Stimulated activated effector memory CD8-positive, alpha-beta T cell treated with anti-CD3 and anti-CD28 coated beads, Interleukin-12 subunit alpha, Interleukin-12 subunit beta, amount 100 ng/mL, for 72 hours (primary cell): Measurements from ENCODE around the gene LCN6.
"Not testable (repeated sequence)": the region's sequence is repeated elsewhere in the genome, so short reads cannot be mapped to it uniquely, and the experiment has no call there.

Experiments
- ATAC-seq: fragments of 150-1000 bp; cut with Tn5 transposase; 2 replicates; pipeline ENCODE4 v1.10.0; 2021
- DNase-seq, 2 donors: peaks; one replicate each; pipeline ENCODE4 v3.0.0; 2021 to 2022; ENCODE audit warnings: low spot score in 2 of 2
- H3K27ac Mint-ChIP-seq: one replicate; pipeline ENCODE4 v1.8.0; 2022; ENCODE audit warnings: mild to moderate bottlenecking, mixed read lengths
- H3K36me3 Mint-ChIP-seq: one replicate; pipeline ENCODE4 v1.8.0; 2022; ENCODE audit warnings: mild to moderate bottlenecking, mixed read lengths
- H3K4me1 Mint-ChIP-seq: one replicate; pipeline ENCODE4 v1.8.0; 2022; ENCODE audit warnings: mixed read lengths
- H3K4me3 Mint-ChIP-seq: one replicate; pipeline ENCODE4 v1.8.0; 2022; ENCODE audit warnings: mild to moderate bottlenecking, mixed read lengths
- H3K9me3 Mint-ChIP-seq: one replicate; pipeline ENCODE4 v1.8.0; 2022; ENCODE audit warnings: mixed read lengths

Gene LCN6

GRCh38 chr9:136786983-136787382, 38.7 kb upstream of the LCN6 start:
- H3K4me3 Mint-ChIP-seq, H3K36me3 Mint-ChIP-seq, H3K27ac Mint-ChIP-seq, ATAC-seq, DNase-seq, H3K9me3 Mint-ChIP-seq: not testable (repeated sequence)
- H3K4me1 Mint-ChIP-seq, result peaks cover 27% of the 10 kb centered on the region

DNA sequence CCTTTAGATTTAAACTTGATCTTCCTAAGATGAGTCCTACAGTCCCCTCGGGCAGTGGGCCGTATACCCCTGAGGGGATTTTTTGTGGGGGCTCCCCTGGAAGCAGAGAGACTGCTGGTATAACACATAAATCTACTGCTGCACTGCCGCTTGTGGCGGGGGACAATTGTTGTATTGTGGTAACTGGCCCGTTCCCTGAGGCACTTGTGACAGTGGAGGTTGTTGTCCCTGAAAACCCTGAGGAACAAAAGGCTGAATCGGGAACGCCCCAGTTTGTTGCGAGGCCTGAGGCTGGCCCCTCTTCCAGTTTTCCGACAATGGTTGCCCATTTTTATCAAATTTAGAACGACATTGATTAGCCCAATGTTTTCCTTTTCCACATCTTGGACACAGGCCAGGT, 38.1 kb upstream of the LCN6 start:
- H3K27ac Mint-ChIP-seq, result no peak overlapping the region
- peaks cover 24% of the 10 kb centered on the region for H3K4me1 Mint-ChIP-seq
- no peaks in the 10 kb centered on the region for H3K9me3 Mint-ChIP-seq
- no peak for ATAC-seq
- H3K36me3 Mint-ChIP-seq, result no peaks in the 10 kb centered on the region
- no peak for DNase-seq
- H3K4me3 Mint-ChIP-seq, result no peak overlapping the region

GRCh38 chr9:136785565-136786355, 37.4 kb upstream of the LCN6 start:
- H3K4me3 Mint-ChIP-seq, DNase-seq, ATAC-seq, H3K27ac Mint-ChIP-seq, H3K9me3 Mint-ChIP-seq, H3K36me3 Mint-ChIP-seq: not testable (repeated sequence)
- peaks cover 24% of the 10 kb centered on the region for H3K4me1 Mint-ChIP-seq

GRCh38 chr9:136784997-136785361, 36.7 kb upstream of the LCN6 start:
- Mint-ChIP-seq H3K9me3 (no peaks in the 10 kb centered on the region), H3K36me3 (no peaks in the 10 kb centered on the region), H3K27ac (peak overlapping the region; percentile 38), H3K4me1 (peaks cover 24% of the 10 kb centered on the region), H3K4me3 (no peak overlapping the region)
- no peak for DNase-seq
- ATAC-seq, result peak; percentile 70

- no peak for DNase-seq
- H3K9me3 Mint-ChIP-seq, result no peaks in the 10 kb centered on the region
- peaks cover 24% of the 10 kb centered on the region for H3K4me1 Mint-ChIP-seq
- H3K36me3 Mint-ChIP-seq, result no peaks in the 10 kb centered on the region
- peak overlapping the region; percentile 38 for H3K27ac Mint-ChIP-seq
- no peak overlapping the region for H3K4me3 Mint-ChIP-seq
- ATAC-seq, result no peak
These were observed 36.1 kb upstream of the LCN6 start for GRCh38 chr9:136784249-136784996.

DNA sequence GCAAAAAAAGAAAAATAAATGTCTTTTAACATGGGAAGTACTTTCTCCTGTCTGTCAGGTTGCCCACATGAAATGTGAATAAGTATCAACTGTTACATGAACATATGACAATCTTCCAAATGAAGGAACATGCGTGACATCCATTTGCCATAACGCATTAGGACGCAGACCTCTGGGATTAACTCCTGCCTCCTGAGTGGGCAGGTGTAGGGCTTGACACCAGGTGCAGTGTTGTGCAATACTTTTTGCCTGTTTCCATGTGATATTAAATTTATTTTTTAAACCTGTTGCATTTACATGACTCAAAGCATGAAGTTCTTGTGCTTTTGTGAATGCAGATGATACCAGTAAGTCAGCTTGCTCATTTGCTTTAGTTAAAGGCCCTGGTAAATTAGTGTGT, 34.1 kb upstream of the LCN6 start:
- no peak overlapping the region for H3K4me3 Mint-ChIP-seq
- no peaks in the 10 kb centered on the region for H3K9me3 Mint-ChIP-seq
- no peak overlapping the region for H3K27ac Mint-ChIP-seq
- no peak for ATAC-seq
- DNase-seq, result no peak
- peaks cover 8% of the 10 kb centered on the region for H3K4me1 Mint-ChIP-seq
- H3K36me3 Mint-ChIP-seq, result no peaks in the 10 kb centered on the region

- no peak overlapping the region for H3K4me3 Mint-ChIP-seq
- no peak overlapping the region for H3K27ac Mint-ChIP-seq
- no peaks in the 10 kb centered on the region for H3K36me3 Mint-ChIP-seq
- no peaks in the 10 kb centered on the region for H3K9me3 Mint-ChIP-seq
- ATAC-seq (no peak), DNase-seq (no peak)
- peaks cover 1% of the 10 kb centered on the region for H3K4me1 Mint-ChIP-seq
These were observed 31.5 kb upstream of the LCN6 start for GRCh38 chr9:136779808-136780207.

DNA sequence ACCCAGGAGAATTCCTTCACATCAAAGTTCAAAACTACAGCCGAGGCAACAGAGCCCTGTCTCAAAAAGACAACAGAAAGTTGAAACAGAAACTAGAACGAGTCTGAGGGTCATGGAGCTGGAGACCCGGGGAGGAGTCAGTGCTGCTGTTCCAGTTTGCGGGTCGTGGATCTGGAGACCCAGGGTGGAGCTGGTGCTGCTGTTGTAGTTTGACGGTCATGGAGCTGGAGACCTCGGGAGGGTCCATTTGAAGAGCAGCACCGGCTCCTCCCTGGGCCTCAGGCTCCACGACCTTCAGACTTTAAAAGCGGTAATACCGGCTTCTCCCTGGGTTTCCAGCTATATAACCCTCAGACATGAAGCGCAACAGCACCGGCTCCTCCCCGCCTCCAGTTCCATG, 29.0 kb upstream of the LCN6 start:
- H3K4me1 Mint-ChIP-seq, result peaks cover 7% of the 10 kb centered on the region
- ATAC-seq (no peak), DNase-seq (no peak)
- peaks cover 7% of the 10 kb centered on the region for H3K9me3 Mint-ChIP-seq
- H3K36me3 Mint-ChIP-seq, result no peaks in the 10 kb centered on the region
- no peak overlapping the region for H3K4me3 Mint-ChIP-seq
- no peak overlapping the region for H3K27ac Mint-ChIP-seq

- no peaks in the 10 kb centered on the region for H3K36me3 Mint-ChIP-seq
- peaks cover 7% of the 10 kb centered on the region for H3K9me3 Mint-ChIP-seq
- H3K4me3 Mint-ChIP-seq, result no peak overlapping the region
- no peak overlapping the region for H3K27ac Mint-ChIP-seq
- peaks cover 7% of the 10 kb centered on the region for H3K4me1 Mint-ChIP-seq
- no peak for DNase-seq
- ATAC-seq, result no peak
These were observed 28.6 kb upstream of the LCN6 start for GRCh38 chr9:136776947-136777346.

DNA sequence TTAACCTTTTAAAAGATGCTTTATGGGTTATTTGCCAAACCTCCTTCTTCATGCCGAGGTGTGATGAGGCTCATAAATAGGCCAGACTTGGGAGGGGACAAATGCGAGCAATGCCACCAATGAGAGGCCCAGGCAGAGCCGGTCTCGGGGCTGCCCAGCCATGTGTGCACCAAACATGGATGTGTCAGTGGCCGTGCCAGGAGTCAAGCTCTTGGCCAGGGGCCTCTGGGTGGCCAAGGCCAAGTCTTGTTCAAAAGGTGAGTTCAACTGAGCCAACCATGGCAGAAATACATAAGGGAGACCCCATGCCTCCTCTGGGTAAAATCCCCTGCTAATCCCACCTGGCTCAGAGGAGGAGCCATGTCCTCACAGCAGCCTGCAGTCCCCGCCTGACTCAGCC, 26.9 kb upstream of the LCN6 start:
- ATAC-seq (no peak), DNase-seq (no peak)
- H3K9me3 Mint-ChIP-seq, result peaks cover 7% of the 10 kb centered on the region
- H3K4me3 Mint-ChIP-seq, result no peak overlapping the region
- no peaks in the 10 kb centered on the region for H3K36me3 Mint-ChIP-seq
- H3K4me1 Mint-ChIP-seq, result peaks cover 7% of the 10 kb centered on the region
- H3K27ac Mint-ChIP-seq, result no peak overlapping the region

GRCh38 chr9:136774416-136775045, 26.2 kb upstream of the LCN6 start:
- Mint-ChIP-seq H3K27ac (no peak overlapping the region), H3K4me1 (peaks cover 12% of the 10 kb centered on the region), H3K36me3 (no peaks in the 10 kb centered on the region), H3K9me3 (peaks cover 7% of the 10 kb centered on the region), H3K4me3 (no peak overlapping the region)
- ATAC-seq, result no peak
- no peak for DNase-seq

- no peak overlapping the region for H3K4me3 Mint-ChIP-seq
- H3K27ac Mint-ChIP-seq, result no peak overlapping the region
- ATAC-seq, result peak; percentile 71
- H3K4me1 Mint-ChIP-seq, result peaks cover 12% of the 10 kb centered on the region
- no peaks in the 10 kb centered on the region for H3K36me3 Mint-ChIP-seq
- DNase-seq, result peak in 1 of 2 donors; percentile 66
- peaks cover 7% of the 10 kb centered on the region for H3K9me3 Mint-ChIP-seq
These were observed 25.2 kb upstream of the LCN6 start for GRCh38 chr9:136773386-136774044.

DNA sequence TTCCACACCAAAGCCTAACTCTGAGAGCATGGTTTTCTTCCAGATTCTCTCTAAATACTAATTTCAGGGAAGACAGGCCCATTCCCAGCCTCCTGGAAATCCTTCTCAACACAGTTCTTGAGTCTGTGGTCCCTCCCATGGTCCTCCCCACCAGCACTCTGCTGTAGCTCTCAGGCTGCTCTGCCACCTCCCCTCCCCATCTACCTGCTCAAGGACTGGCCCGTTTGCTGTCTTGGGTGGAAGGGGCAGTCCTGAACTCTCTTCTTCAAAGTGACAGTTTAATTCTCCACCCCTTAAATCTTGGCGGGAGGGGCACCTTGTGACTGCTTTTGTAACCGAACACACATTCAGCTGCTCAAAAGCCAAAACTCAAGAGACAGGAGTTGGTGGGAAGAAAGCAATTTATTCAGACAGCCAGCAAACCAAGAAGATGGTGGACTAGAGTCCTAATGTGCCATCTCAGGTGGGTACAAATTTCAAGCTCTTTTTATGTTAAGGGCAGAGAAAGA, 23.6 kb upstream of the LCN6 start:
- H3K9me3 Mint-ChIP-seq, result peaks cover 7% of the 10 kb centered on the region
- no peak for ATAC-seq
- peak overlapping the region; percentile 37 for H3K27ac Mint-ChIP-seq
- peaks cover 16% of the 10 kb centered on the region for H3K4me1 Mint-ChIP-seq
- DNase-seq, result no peak
- no peak overlapping the region for H3K4me3 Mint-ChIP-seq
- no peaks in the 10 kb centered on the region for H3K36me3 Mint-ChIP-seq

GRCh38 chr9:136769710-136770191, 21.4 kb upstream of the LCN6 start:
- H3K27ac Mint-ChIP-seq, result no peak overlapping the region
- peaks cover 7% of the 10 kb centered on the region for H3K9me3 Mint-ChIP-seq
- peaks cover 31% of the 10 kb centered on the region for H3K4me1 Mint-ChIP-seq
- DNase-seq (peak; percentile 43 to 71), ATAC-seq (peak; percentile 68)
- no peaks in the 10 kb centered on the region for H3K36me3 Mint-ChIP-seq
- no peak overlapping the region for H3K4me3 Mint-ChIP-seq
